IPS DF 6.9 (cell line): ENCODE measurements around the gene PLEKHH1.
"Not testable (repeated sequence)": the region's sequence is repeated elsewhere in the genome, so short reads cannot be mapped to it uniquely, and the experiment has no call there.

Experiments used
- DNase-seq: peaks from one replicate; pipeline ENCODE4 v3.0.0-alpha.2; 2013; ENCODE audit warnings: low read depth, low spot score
- H3K27ac ChIP-seq: one replicate; pipeline ENCODE4 v1.5.1; 2013; ENCODE audit warnings: low read length, control low read depth
- H3K27me3 ChIP-seq: 2 replicates; pipeline ENCODE4 v1.6.1; 2013; ENCODE audit warnings: mild to moderate bottlenecking, low read length; ENCODE audit not compliant: control insufficient read depth, insufficient read depth
- H3K36me3 ChIP-seq: 2 replicates; pipeline ENCODE4 v1.6.1; 2013; ENCODE audit warnings: low read length; ENCODE audit not compliant: control insufficient read depth, insufficient read depth
- H3K4me1 ChIP-seq: 2 replicates; pipeline ENCODE4 v1.6.1; 2013; ENCODE audit warnings: low read length; ENCODE audit not compliant: control insufficient read depth, insufficient read depth
- H3K4me3 ChIP-seq: 2 replicates; pipeline ENCODE4 v1.5.1; 2013; ENCODE audit warnings: mild to moderate bottlenecking, low read length
- H3K9me3 ChIP-seq: 2 replicates; pipeline ENCODE4 v1.6.1; 2013; ENCODE audit warnings: low read length, inconsistent platforms; ENCODE audit not compliant: control insufficient read depth, insufficient read depth
- WGBS: extraction: QIAGEN DNeasy Blood & Tissue Kit; methylation state at CpG from one replicate; pipeline ENCODE4 v1.1.7; 2013; ENCODE audit warnings: mixed read lengths, missing lambda C conversion rate; ENCODE audit not compliant: insufficient read length, insufficient coverage; 5-methylcytosine and 5-hydroxymethylcytosine counted together

The PLEKHH1 gene

GRCh38 chr14:67529947-67530935, 2.8 kb upstream of the PLEKHH1 start:
- Histone ChIP-seq H3K4me1 (0 out of 2 replicates have a peak, but pooled peaks cover 1% of the 10 kb centered on the region), H3K36me3 (no peaks in the 10 kb centered on the region), H3K4me3 (no peak overlapping the region), H3K27ac (no peak overlapping the region), H3K27me3 (peaks cover 2% of the 10 kb centered on the region; the same call in 1 of the 2 replicates), H3K9me3 (no peaks in the 10 kb centered on the region)
- WGBS = no CpG with 5 or more reads among the region's 5 CpGs
- no peak for DNase-seq

GRCh38 chr14:67532606-67532997, 488 bp upstream of the PLEKHH1 start:
- Histone ChIP-seq H3K27ac (no peak overlapping the region), H3K4me1 (0 out of 2 replicates have a peak, but pooled peaks cover 1% of the 10 kb centered on the region), H3K27me3 (peaks cover 2% of the 10 kb centered on the region; the same call in 1 of the 2 replicates), H3K4me3 (peak overlapping the region; percentile 76; the same call in 1 of the 2 replicates), H3K9me3 (no peaks in the 10 kb centered on the region), H3K36me3 (no peaks in the 10 kb centered on the region)
- no CpG with 5 or more reads among the region's 23 CpGs for WGBS
- no peak for DNase-seq

GRCh38 chr14:67533754-67534085, 630 bp downstream of the PLEKHH1 start:
- Histone ChIP-seq H3K4me1 (0 out of 2 replicates have a peak, but pooled peaks cover 1% of the 10 kb centered on the region), H3K9me3 (no peaks in the 10 kb centered on the region), H3K4me3 (peak overlapping the region; percentile 76; the same call in 1 of the 2 replicates), H3K36me3 (no peaks in the 10 kb centered on the region), H3K27me3 (peaks cover 2% of the 10 kb centered on the region; the same call in 1 of the 2 replicates), H3K27ac (no peak overlapping the region)
- no CpG with 5 or more reads among the region's 6 CpGs for WGBS
- DNase-seq = no peak

- Histone ChIP-seq H3K27me3 (peaks cover 2% of the 10 kb centered on the region; the same call in 1 of the 2 replicates), H3K36me3 (no peaks in the 10 kb centered on the region), H3K4me1 (peaks cover 3% of the 10 kb centered on the region; the same call in 1 of the 2 replicates), H3K4me3 (no peak overlapping the region), H3K27ac (no peak overlapping the region), H3K9me3 (no peaks in the 10 kb centered on the region)
- no peak for DNase-seq
- no CpG with 5 or more reads among the region's 4 CpGs for WGBS
Observed at GRCh38 chr14:67536087-67536486, 3.0 kb downstream of the PLEKHH1 start.

- Histone ChIP-seq H3K4me3 (no peak overlapping the region), H3K36me3 (no peaks in the 10 kb centered on the region), H3K4me1 (peaks cover 2% of the 10 kb centered on the region; the same call in 1 of the 2 replicates), H3K27ac (no peak overlapping the region), H3K27me3 (no peaks in the 10 kb centered on the region), H3K9me3 (no peaks in the 10 kb centered on the region)
- DNase-seq = no peak
- WGBS = no CpG with 5 or more reads among the region's 3 CpGs
Observed at GRCh38 chr14:67537736-67538135, 4.6 kb downstream of the PLEKHH1 start.

GRCh38 chr14:67538501-67538900, 5.4 kb downstream of the PLEKHH1 start:
- H3K27me3 ChIP-seq = no peaks in the 10 kb centered on the region

GRCh38 chr14:67539116-67539515, 6.0 kb downstream of the PLEKHH1 start:
- Histone ChIP-seq H3K27me3 (no peaks in the 10 kb centered on the region), H3K27ac (no peak overlapping the region), H3K9me3 (no peaks in the 10 kb centered on the region), H3K36me3 (no peaks in the 10 kb centered on the region), H3K4me1 (peaks cover 2% of the 10 kb centered on the region; the same call in 1 of the 2 replicates), H3K4me3 (no peak overlapping the region)
- DNase-seq = no peak
- no CpG with 5 or more reads among the region's 5 CpGs for WGBS

More at GRCh38 chr14:67538501-67538900, 5.4 kb downstream of the PLEKHH1 start:
- Histone ChIP-seq H3K36me3 (no peaks in the 10 kb centered on the region), H3K9me3 (no peaks in the 10 kb centered on the region), H3K4me1 (peaks cover 2% of the 10 kb centered on the region; the same call in 1 of the 2 replicates), H3K27ac (no peak overlapping the region), H3K4me3 (no peak overlapping the region)
- no peak for DNase-seq
- no CpG with 5 or more reads among the region's 2 CpGs for WGBS

GRCh38 chr14:67541448-67542387, 8.6 kb downstream of the PLEKHH1 start:
- Histone ChIP-seq H3K4me1 (peaks cover 2% of the 10 kb centered on the region; the same call in 1 of the 2 replicates), H3K36me3 (no peaks in the 10 kb centered on the region), H3K27me3 (no peaks in the 10 kb centered on the region), H3K27ac (no peak overlapping the region), H3K4me3 (no peak overlapping the region; the same call in 1 of the 2 replicates), H3K9me3 (no peaks in the 10 kb centered on the region)
- WGBS = no CpG with 5 or more reads among the region's 24 CpGs
- no peak for DNase-seq

GRCh38 chr14:67542620-67543019, 9.5 kb downstream of the PLEKHH1 start:
- H3K4me3 ChIP-seq, H3K36me3 ChIP-seq, H3K27me3 ChIP-seq, DNase-seq, H3K27ac ChIP-seq, H3K9me3 ChIP-seq, H3K4me1 ChIP-seq: not testable (repeated sequence)
- WGBS = no CpG with 5 or more reads among the region's 13 CpGs

- no peaks in the 10 kb centered on the region for H3K27me3 ChIP-seq
- H3K4me3 ChIP-seq = no peak overlapping the region
- H3K9me3 ChIP-seq = no peaks in the 10 kb centered on the region
- H3K4me1 ChIP-seq = peaks cover 2% of the 10 kb centered on the region; the same call in 1 of the 2 replicates
- no peak for DNase-seq
- H3K27ac ChIP-seq = no peak overlapping the region
- H3K36me3 ChIP-seq = no peaks in the 10 kb centered on the region
- no CpG with 5 or more reads among the region's 1 CpG for WGBS
Observed at GRCh38 chr14:67544590-67544989, 11.5 kb downstream of the PLEKHH1 start.
